Duodenal mucosa (tissue), 2 donors: ENCODE measurements around the gene MDK.
A peak's percentile ranks its signal among the peaks of the same experiment; 100 is the strongest.
"Not testable (repeated sequence)": the region's sequence is repeated elsewhere in the genome, so short reads cannot be mapped to it uniquely, and the experiment has no call there.

ENCODE experiments used
- H3K27ac ChIP-seq: one replicate; pipeline ENCODE4 v1.7.0; 2013; ENCODE audit warnings: low read depth, low read length
- H3K27me3 ChIP-seq, 2 donors: one replicate each; pipeline ENCODE4 v1.7.0; 2013; ENCODE audit warnings: low read length in 2 of 2, control low read depth in 1 of 2; ENCODE audit not compliant: insufficient read depth in 2 of 2, control insufficient read depth in 1 of 2
- H3K36me3 ChIP-seq, 2 donors: one replicate each; pipeline ENCODE4 v1.7.0; 2013; ENCODE audit warnings: low read length in 2 of 2, control low read depth in 1 of 2; ENCODE audit not compliant: insufficient read depth in 2 of 2, control insufficient read depth in 1 of 2
- H3K4me1 ChIP-seq, 2 donors: one replicate each; pipeline ENCODE4 v1.7.0; 2013; ENCODE audit warnings: low read length in 2 of 2, control low read depth in 1 of 2; ENCODE audit not compliant: insufficient read depth in 2 of 2, control insufficient read depth in 1 of 2
- H3K4me3 ChIP-seq, 2 donors: one replicate each; pipeline ENCODE4 v1.7.0; 2013; ENCODE audit warnings: low read length in 2 of 2, low read depth in 1 of 2
- H3K9ac ChIP-seq, 2 donors: one replicate each; pipeline ENCODE4 v1.7.0; 2013; ENCODE audit warnings: low read length in 2 of 2, low read depth in 1 of 2
- H3K9me3 ChIP-seq, 2 donors: one replicate each; pipeline ENCODE4 v1.7.0; 2013; ENCODE audit warnings: low read length in 2 of 2, control low read depth in 1 of 2; ENCODE audit not compliant: control insufficient read depth in 1 of 2

The MDK gene

DNA sequence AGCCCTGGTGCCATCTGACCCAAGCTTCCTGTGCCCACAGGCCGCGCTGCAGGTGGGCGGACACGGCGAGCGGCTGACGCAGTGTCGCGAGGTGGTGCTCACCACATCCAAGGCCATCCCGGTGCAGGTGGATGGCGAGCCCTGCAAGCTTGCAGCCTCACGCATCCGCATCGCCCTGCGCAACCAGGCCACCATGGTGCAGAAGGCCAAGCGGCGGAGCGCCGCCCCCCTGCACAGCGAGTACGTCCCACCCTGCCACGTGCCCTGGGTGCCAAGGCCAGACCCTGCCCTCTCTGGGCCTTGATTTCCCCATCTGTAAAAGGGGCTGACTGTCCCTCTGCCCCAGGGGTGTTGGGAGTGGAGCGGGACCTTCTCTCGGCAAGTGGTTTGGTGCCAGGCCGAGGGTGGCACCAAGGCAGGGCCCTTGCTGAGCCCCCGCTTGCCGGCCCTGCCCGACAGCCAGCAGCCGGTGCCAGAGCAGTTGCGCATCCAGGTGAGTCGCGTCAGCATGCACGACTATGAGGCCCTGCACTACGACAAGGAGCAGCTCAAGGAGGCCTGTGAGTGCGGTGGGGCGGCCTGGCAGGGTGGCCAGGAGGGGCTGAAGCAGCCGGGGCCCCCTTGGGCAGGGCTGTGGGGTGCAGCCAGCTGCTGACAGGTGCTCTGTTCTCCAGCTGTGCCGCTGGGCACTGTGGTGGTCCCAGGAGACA lies 5.9 kb upstream of the MDK start:
- no peak overlapping the region for H3K27ac ChIP-seq
- no peaks in the 10 kb centered on the region for H3K9me3 ChIP-seq
- peaks cover 10 to 64% of the 10 kb centered on the region in 2 donors for H3K36me3 ChIP-seq
- no peak overlapping the region for H3K9ac ChIP-seq
- H3K4me1 ChIP-seq, result peaks cover 0 to 4% of the 10 kb centered on the region in 2 donors
- H3K4me3 ChIP-seq, result no peak overlapping the region
- H3K27me3 ChIP-seq, result no peaks in the 10 kb centered on the region

DNA sequence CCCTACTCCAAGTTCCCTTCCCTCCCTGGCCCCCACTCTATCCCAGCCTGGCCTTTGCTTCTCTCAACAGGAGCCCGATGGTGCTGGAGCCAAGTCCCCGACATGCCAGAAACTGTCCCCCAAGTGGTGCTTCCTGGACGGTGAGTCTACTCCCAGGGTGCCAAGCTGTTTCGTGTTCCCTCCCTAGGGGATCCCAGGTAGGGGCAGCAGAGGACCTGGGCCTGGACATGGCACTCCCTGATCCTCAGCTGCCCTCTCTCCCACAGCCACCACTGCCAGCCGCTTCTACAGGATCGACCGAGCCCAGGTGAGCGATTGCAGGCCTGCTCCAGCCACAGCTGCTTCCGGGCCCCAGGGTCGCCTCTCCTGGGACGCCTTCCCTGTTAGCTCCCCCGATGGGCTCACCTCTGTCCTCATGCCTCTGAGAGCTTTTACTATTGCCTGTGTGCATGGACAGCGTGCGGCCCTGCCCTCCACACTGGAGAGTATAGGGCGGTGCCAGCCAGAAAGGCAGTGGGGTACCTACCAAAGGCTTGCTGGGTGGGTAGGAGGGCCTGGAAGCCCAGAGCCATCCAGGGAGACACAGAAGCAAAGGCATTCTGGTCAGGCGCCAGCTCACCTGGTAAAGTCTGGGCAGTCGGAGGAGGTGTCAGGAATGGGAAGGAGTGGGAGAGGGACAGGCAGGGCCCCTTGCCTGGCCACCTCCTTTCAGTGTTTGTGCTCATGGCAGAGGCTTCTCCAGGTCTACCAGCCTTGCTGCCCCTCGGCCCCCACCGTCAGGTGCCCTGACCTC lies 5.0 kb upstream of the MDK start:
- Histone ChIP-seq H3K9ac (no peak overlapping the region), H3K27me3 (no peaks in the 10 kb centered on the region), H3K4me3 (no peak overlapping the region), H3K4me1 (peaks cover 0 to 4% of the 10 kb centered on the region in 2 donors), H3K27ac (no peak overlapping the region), H3K9me3 (no peaks in the 10 kb centered on the region), H3K36me3 (peaks cover 10 to 57% of the 10 kb centered on the region in 2 donors)

DNA sequence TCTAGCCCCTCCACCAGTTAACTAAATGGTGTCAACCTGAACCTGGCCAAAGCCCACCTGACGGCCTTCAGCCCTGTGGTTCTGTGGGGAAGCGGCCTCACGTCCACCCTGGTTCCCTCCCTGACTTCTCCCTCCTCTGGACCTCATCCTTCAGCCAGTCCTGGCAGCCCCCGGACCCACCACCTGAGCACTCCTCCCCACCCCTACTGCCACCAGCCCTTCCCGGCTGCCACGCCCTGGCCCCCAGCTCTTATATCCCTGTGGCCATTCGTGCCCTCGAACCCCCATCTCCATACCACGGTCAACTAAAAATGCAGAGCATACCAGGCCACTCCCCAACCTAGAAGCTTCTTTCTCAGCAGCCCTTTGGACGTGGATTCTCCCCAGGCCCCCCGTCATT lies 4.2 kb upstream of the MDK start:
- H3K4me1 ChIP-seq, result peaks cover 2 to 5% of the 10 kb centered on the region in 2 donors
- no peaks in the 10 kb centered on the region for H3K9me3 ChIP-seq
- H3K27me3 ChIP-seq, result no peaks in the 10 kb centered on the region
- H3K4me3 ChIP-seq, result no peak overlapping the region
- no peak overlapping the region for H3K27ac ChIP-seq
- H3K9ac ChIP-seq, result no peak overlapping the region
- peaks cover 4 to 48% of the 10 kb centered on the region in 2 donors for H3K36me3 ChIP-seq

DNA sequence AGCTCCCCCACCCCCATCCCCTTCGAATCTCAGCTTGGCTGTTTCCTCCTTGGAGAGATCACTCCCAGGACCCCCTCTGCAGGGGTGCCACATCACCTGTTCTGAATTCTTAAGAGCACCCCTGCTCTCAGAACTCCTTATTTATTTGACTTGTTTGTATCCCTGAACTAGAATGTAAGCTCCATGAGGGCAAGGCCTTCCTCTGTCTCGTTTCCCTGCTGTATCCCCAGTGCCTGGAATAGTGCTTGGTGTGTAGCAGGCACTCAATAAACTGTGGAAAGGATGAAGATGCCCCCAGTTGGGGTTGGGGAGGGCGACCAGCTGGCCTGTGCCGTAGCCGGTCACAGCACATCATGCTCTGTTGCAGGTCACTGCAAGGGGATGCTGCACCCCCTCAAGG lies 3.6 kb upstream of the MDK start:
- no peaks in the 10 kb centered on the region for H3K9me3 ChIP-seq
- H3K9ac ChIP-seq, result no peak overlapping the region
- H3K27me3 ChIP-seq, result no peaks in the 10 kb centered on the region
- peaks cover 8 to 10% of the 10 kb centered on the region in 2 donors for H3K4me1 ChIP-seq
- H3K27ac ChIP-seq, result no peak overlapping the region
- no peak overlapping the region for H3K4me3 ChIP-seq
- H3K36me3 ChIP-seq, result peaks cover 4 to 45% of the 10 kb centered on the region in 2 donors

DNA sequence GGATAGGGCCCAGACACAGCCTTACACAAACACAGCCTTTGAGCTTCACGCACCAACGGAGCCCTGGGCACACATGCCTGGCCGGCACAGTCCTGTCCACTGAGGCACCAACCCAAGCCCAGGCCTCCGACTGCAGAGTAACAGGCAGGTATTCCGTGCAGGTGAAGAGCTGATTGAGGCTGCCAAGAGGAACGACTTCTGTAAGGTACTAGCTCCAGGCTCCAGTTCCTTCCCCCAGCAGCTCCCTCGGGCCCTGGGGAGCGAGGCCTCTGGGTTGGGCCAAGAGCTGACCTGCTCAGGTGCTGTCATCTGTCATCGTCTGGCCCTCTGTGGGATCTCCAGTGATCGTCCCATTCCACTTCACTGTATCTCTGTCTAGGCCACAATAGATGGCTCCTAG lies 3.2 kb upstream of the MDK start:
- Histone ChIP-seq H3K27me3 (no peaks in the 10 kb centered on the region), H3K9ac (no peak overlapping the region), H3K27ac (no peak overlapping the region), H3K4me3 (no peak overlapping the region), H3K4me1 (peaks cover 12 to 15% of the 10 kb centered on the region in 2 donors), H3K9me3 (no peaks in the 10 kb centered on the region), H3K36me3 (peaks cover 4 to 45% of the 10 kb centered on the region in 2 donors)

DNA sequence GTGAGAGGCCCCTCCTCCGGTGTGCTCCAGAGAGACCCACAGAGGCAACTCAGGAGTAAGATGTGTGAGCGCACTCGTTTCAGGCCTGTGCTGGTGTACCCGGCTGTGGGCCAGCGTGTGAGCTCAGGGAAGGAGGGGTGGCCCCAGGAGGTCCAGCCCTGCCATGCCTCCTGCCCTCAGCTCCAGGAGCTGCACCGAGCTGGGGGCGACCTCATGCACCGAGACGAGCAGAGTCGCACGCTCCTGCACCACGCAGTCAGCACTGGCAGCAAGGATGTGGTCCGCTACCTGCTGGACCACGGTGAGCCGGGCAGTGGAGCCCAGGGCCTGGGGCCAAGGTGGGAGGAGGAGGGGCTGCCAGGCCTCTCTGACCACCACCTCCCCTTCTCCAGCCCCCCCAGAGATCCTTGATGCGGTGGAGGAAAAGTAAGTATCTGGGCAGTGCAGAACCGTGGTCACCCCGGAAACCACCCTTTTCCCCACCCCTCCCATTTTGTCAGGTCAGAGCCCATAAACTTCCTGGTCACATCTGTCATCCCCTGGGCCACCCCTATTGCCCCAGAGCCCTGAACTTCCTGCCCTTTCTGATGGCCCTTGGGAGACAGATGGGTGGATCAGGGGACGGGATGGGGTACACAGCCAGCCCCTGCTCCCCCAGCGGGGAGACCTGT lies 2.5 kb upstream of the MDK start:
- Histone ChIP-seq H3K36me3 (peaks cover 4 to 40% of the 10 kb centered on the region in 2 donors), H3K9me3 (no peaks in the 10 kb centered on the region), H3K4me1 (peaks cover 19 to 20% of the 10 kb centered on the region in 2 donors), H3K4me3 (no peak overlapping the region), H3K9ac (no peak overlapping the region), H3K27ac (no peak overlapping the region), H3K27me3 (no peaks in the 10 kb centered on the region)

GRCh38 chr11:46379482-46380293 lies 1.8 kb upstream of the MDK start:
- H3K27ac ChIP-seq, result peak overlapping the region; percentile 42
- H3K36me3 ChIP-seq, result peaks cover 4 to 36% of the 10 kb centered on the region in 2 donors
- not testable (repeated sequence) for H3K9me3 ChIP-seq, H3K27me3 ChIP-seq, H3K9ac ChIP-seq, H3K4me3 ChIP-seq
- H3K4me1 ChIP-seq, result peaks cover 25 to 26% of the 10 kb centered on the region in 2 donors

- peaks cover 30% of the 10 kb centered on the region in 2 donors for H3K4me1 ChIP-seq
- H3K9me3 ChIP-seq, result no peaks in the 10 kb centered on the region
- H3K9ac ChIP-seq, result peak overlapping the region; percentile 74 to 82
- H3K27me3 ChIP-seq, result peaks cover 0 to 4% of the 10 kb centered on the region in 2 donors
- peaks cover 4 to 28% of the 10 kb centered on the region in 2 donors for H3K36me3 ChIP-seq
- peak overlapping the region; percentile 92 for H3K27ac ChIP-seq
- H3K4me3 ChIP-seq, result peak overlapping the region; percentile 69 to 80
Observed at GRCh38 chr11:46380340-46381047, 975 bp upstream of the MDK start.
